Measurements from ENCODE around the gene DEFB124.

DNA sequence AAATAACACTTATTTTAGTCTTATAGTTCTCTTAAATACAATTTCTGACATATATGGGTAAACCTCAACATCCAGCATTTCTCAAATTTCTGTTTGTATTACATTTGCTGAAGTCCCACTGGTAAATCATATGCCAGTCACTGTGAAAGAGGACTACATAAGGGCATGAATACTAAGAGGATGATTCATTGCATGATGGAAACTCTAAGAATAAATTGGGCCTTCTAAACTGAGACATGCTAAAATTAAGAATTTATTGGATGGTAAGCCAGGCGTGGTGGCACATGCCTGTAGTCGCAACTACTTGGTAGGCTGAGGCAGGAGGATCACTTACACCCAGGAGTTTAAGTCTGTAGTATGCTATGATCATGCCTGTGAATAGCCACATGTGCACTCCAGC, 22.4 kb downstream of the DEFB124 start:
- TF ChIP-seq POLR2A (IDR thresholded peaks at IDR 0.05; ENCODE audit: control extremely low read depth in 1 of 2, low read depth in 2 of 2, low read length in 2 of 2), result no peak
- TF ChIP-seq CTCF (IDR thresholded peaks at IDR 0.05; ENCODE audit: control extremely low read depth in 1 of 3, insufficient read depth in 1 of 3, low read depth in 1 of 3, low read length in 3 of 3), result no peak
- no peak for TF ChIP-seq GABPA (IDR thresholded peaks at IDR 0.05; ENCODE audit: borderline replicate concordance, insufficient read depth, low read length)
